Ascending aorta (tissue), 2 donors: ENCODE results near the gene ARHGAP8. TPM values are rescaled to one million over a fixed set of nuclear protein-coding genes. Genes with fewer than 3 reads are reported as not detected.

Source experiments
- DNase-seq, 2 donors: peaks; one replicate each; pipeline ENCODE4 v3.0.0-alpha.2; 2019; ENCODE audit warnings: low spot score in 2 of 2
- H3K27ac ChIP-seq, 2 donors: fragments of 200-600 bp; sonication (generic); one replicate each; pipeline ENCODE4 v1.5.1; 2016 to 2017; ENCODE audit warnings: mild to moderate bottlenecking in 1 of 2
- H3K27me3 ChIP-seq: fragments of 200-600 bp; sonication (generic); one replicate; pipeline ENCODE4 v1.5.1; 2017
- H3K36me3 ChIP-seq, 2 donors: fragments of 200-600 bp; sonication (generic); one replicate each; pipeline ENCODE4 v1.5.1; 2016
- H3K4me1 ChIP-seq, 2 donors: fragments of 200-600 bp; sonication (generic); one replicate each; pipeline ENCODE4 v1.5.1; 2016 to 2017; ENCODE audit warnings: mild to moderate bottlenecking in 1 of 2
- H3K4me3 ChIP-seq, 2 donors: fragments of 200-600 bp; sonication (generic); one replicate each; pipeline ENCODE4 v1.5.1; 2016 to 2017; ENCODE audit warnings: mild to moderate bottlenecking in 1 of 2
- H3K9me3 ChIP-seq, 2 donors: fragments of 200-600 bp; sonication (generic); one replicate each; pipeline ENCODE4 v1.5.1; 2016
- CTCF ChIP-seq, 3 experiments: fragments of 200-600 bp in 2 of 3; fragments of 450-650 bp in 1 of 3; sonication (generic) in 2 of 3; IDR thresholded peaks; one replicate each; pipeline ENCODE4 v1.5.1; 2016 to 2019; ENCODE audit warnings: antibody characterized with exemption in 3 of 3, mild to moderate bottlenecking in 1 of 3, moderate library complexity in 1 of 3
- intact Hi-C: fragments of 100-400 bp; cut with DNase I; formaldehyde crosslinking; loops from one replicate; pipeline ENCODE4 v1.15.1; 2023
- total RNA-seq: library from RNA; depleted of rRNA; stranded (reverse); fragments of >200 nt; gene quantifications from one replicate; pipeline ENCODE4 v1.1.0, GENCODE V29; 2016

The ARHGAP8 gene
- total RNA-seq, 1 donor from 2014 or later, result not detected

- H3K9me3 ChIP-seq, result no peaks in the 10 kb centered on the region
- peak in 1 of 2 donors; percentile 0 for DNase-seq
- H3K4me1 ChIP-seq, result no peaks in the 10 kb centered on the region
- H3K4me3 ChIP-seq, result no peak overlapping the region
- no peaks in the 10 kb centered on the region for H3K36me3 ChIP-seq
- no peak overlapping the region for H3K27ac ChIP-seq
- no peaks in the 10 kb centered on the region for H3K27me3 ChIP-seq
- intact Hi-C loops, result no loop called here
- TF ChIP-seq CTCF (IDR thresholded peaks at IDR 0.05), result no peak
These were observed 132.2 kb downstream of the ARHGAP8 start for GRCh38 chr22:44884562-44884961.

GRCh38 chr22:44884968-44885805 lies 132.8 kb downstream of the ARHGAP8 start:
- TF ChIP-seq CTCF (IDR thresholded peaks at IDR 0.05), result no peak

GRCh38 chr22:44885806-44886360 lies 133.5 kb downstream of the ARHGAP8 start:
- H3K36me3 ChIP-seq, result no peaks in the 10 kb centered on the region
- intact Hi-C loops, result no loop called here
- no peak for TF ChIP-seq CTCF (IDR thresholded peaks at IDR 0.05)
- no peaks in the 10 kb centered on the region for H3K9me3 ChIP-seq
- H3K4me1 ChIP-seq, result no peaks in the 10 kb centered on the region
- H3K27me3 ChIP-seq, result no peaks in the 10 kb centered on the region
- peak in 1 of 2 donors; percentile 19 for DNase-seq
- H3K4me3 ChIP-seq, result no peak overlapping the region
- H3K27ac ChIP-seq, result no peak overlapping the region

More at GRCh38 chr22:44884968-44885805, 132.8 kb downstream of the ARHGAP8 start:
- no peaks in the 10 kb centered on the region for H3K9me3 ChIP-seq
- no peak overlapping the region for H3K27ac ChIP-seq
- H3K27me3 ChIP-seq, result no peaks in the 10 kb centered on the region
- intact Hi-C loops, result no loop called here
- no peak overlapping the region for H3K4me3 ChIP-seq
- DNase-seq, result peak in 1 of 2 donors; percentile 55
- no peaks in the 10 kb centered on the region for H3K4me1 ChIP-seq
- no peaks in the 10 kb centered on the region for H3K36me3 ChIP-seq

GRCh38 chr22:44887941-44888366 lies 135.6 kb downstream of the ARHGAP8 start:
- no peak overlapping the region for H3K4me3 ChIP-seq
- intact Hi-C loops, result no loop called here
- H3K36me3 ChIP-seq, result no peaks in the 10 kb centered on the region
- no peaks in the 10 kb centered on the region for H3K9me3 ChIP-seq
- TF ChIP-seq CTCF (IDR thresholded peaks at IDR 0.05), result no peak
- H3K27ac ChIP-seq, result no peak overlapping the region
- H3K27me3 ChIP-seq, result no peaks in the 10 kb centered on the region
- peak in 1 of 2 donors; percentile 56 for DNase-seq
- H3K4me1 ChIP-seq, result no peaks in the 10 kb centered on the region

GRCh38 chr22:44888491-44889254 lies 136.3 kb downstream of the ARHGAP8 start:
- no peak for TF ChIP-seq CTCF (IDR thresholded peaks at IDR 0.05)
- Histone ChIP-seq H3K4me3 (no peak overlapping the region), H3K4me1 (no peaks in the 10 kb centered on the region), H3K36me3 (no peaks in the 10 kb centered on the region), H3K9me3 (no peaks in the 10 kb centered on the region), H3K27ac (no peak overlapping the region), H3K27me3 (no peaks in the 10 kb centered on the region)
- intact Hi-C loops, result no loop called here
- peak in 1 of 2 donors; percentile 43 for DNase-seq
